ENCODE data around the gene SMTNL1.

- TF ChIP-seq CTCF (conservative IDR thresholded peaks at IDR 0.05; ENCODE audit: low read length) (no peak), EZH2phosphoT487 (IDR thresholded peaks at IDR 0.05; ENCODE audit: borderline replicate concordance) (no peak)
These were observed 5.2 kb downstream of the SMTNL1 start for GRCh38 chr11:57542582-57542981.
